Ovary (tissue), 3 donors: ENCODE data around the gene CWC27.

Experiments used
- POLR2A ChIP-seq: fragments of 450-650 bp; IDR thresholded peaks from one replicate; pipeline ENCODE4 v1.6.1; 2017; ENCODE audit warnings: antibody characterized with exemption, mild to moderate bottlenecking, moderate library complexity
- TF ChIP-seq, protein P1 (sequence below), 3 donors: fragments of 450-650 bp in 2 of 3; fragments of 200-600 bp in 1 of 3; IDR thresholded peaks; one replicate each; pipeline versions ENCODE4 v1.5.1 to v1.8.0; 2016 to 2022; ENCODE audit warnings: antibody characterized with exemption in 3 of 3, mild to moderate bottlenecking in 1 of 3
- donor health status: DM: no; HTN: no; CAD: no.

DNA sequence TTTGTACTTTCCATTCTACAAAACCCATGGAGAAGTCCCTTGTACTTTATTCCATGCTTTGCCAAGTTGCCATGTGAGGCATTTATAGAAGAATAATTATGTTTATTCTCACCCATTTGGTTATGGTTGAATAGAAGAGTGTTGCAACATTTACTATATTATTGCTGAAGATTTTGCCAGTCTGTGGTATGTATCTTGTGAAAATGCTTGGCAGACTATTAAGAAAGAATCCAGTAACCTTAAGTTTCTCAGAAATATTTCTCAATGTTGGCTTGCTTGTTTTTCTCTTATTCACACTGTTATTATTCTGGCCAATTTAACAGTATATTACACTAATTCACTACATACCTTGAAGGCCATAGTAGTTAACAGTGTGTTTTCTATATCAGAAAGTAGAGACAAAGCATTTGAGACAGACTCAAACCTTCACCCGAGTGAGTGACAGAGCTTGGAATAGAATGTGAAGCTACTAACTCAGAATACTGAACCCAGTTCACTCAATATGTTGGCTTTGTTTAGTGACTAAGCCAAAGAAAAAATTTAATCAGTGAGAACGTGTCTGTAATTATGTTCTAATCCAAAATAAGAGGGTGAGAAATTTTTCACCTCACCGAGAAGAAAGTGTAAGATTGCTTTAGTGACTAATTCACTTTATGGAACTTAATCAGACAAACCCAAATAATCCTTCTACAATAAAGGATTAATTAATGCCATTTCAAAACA lies 184.4 kb downstream of the CWC27 start:
- TF ChIP-seq, protein P1, sequence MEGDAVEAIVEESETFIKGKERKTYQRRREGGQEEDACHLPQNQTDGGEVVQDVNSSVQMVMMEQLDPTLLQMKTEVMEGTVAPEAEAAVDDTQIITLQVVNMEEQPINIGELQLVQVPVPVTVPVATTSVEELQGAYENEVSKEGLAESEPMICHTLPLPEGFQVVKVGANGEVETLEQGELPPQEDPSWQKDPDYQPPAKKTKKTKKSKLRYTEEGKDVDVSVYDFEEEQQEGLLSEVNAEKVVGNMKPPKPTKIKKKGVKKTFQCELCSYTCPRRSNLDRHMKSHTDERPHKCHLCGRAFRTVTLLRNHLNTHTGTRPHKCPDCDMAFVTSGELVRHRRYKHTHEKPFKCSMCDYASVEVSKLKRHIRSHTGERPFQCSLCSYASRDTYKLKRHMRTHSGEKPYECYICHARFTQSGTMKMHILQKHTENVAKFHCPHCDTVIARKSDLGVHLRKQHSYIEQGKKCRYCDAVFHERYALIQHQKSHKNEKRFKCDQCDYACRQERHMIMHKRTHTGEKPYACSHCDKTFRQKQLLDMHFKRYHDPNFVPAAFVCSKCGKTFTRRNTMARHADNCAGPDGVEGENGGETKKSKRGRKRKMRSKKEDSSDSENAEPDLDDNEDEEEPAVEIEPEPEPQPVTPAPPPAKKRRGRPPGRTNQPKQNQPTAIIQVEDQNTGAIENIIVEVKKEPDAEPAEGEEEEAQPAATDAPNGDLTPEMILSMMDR (IDR thresholded peaks at IDR 0.05): no peak
- no peak for TF ChIP-seq POLR2A
